Endometrial microvascular endothelial cells (primary cell): ENCODE results near the gene PRPF18. TPM values are rescaled to one million over a fixed set of nuclear protein-coding genes. Genes with fewer than 3 reads are reported as not detected.

Experiments used
- in situ Hi-C: cut with HindIII; loops from 2 replicates; pipeline ENCODE4 v1.10.0; 2017; ENCODE audit warnings: low sequenced_read_pairs, low pct_unique_long_range_greater_than_20kb; ENCODE audit errors: inconsistent ontology term
- total RNA-seq: library from RNA; depleted of rRNA; stranded (reverse); fragments of >200 nt; gene quantifications from one replicate; pipeline ENCODE4 v1.2.3, GENCODE V29; 2015; ENCODE audit errors: inconsistent ontology term

Gene PRPF18
- total RNA-seq, 1 donor from 2014 or later: 27.0 TPM

GRCh38 chr10:13594641-13595040 lies 7.9 kb downstream of the PRPF18 start:
- in situ Hi-C loops: no loop called here

DNA sequence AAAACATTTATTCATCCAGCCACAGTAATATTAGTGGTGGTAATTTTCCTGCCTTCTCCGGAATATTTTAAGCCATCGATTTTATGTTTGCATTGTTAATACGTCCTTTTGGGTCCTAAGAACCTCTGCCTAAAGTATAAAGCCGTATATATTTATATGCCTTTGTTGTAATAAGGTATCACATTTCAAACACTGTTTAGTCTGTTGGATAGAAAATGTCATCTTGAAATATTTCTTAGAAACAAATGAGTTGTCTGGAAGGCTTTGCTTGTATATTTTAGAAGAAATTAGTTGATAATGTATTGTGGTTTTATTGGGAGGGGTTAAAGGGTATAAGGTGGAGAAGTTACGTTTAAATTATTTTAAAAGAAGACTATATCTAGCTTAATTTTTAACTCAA lies 11.1 kb downstream of the PRPF18 start:
- in situ Hi-C loops: no loop called here

DNA sequence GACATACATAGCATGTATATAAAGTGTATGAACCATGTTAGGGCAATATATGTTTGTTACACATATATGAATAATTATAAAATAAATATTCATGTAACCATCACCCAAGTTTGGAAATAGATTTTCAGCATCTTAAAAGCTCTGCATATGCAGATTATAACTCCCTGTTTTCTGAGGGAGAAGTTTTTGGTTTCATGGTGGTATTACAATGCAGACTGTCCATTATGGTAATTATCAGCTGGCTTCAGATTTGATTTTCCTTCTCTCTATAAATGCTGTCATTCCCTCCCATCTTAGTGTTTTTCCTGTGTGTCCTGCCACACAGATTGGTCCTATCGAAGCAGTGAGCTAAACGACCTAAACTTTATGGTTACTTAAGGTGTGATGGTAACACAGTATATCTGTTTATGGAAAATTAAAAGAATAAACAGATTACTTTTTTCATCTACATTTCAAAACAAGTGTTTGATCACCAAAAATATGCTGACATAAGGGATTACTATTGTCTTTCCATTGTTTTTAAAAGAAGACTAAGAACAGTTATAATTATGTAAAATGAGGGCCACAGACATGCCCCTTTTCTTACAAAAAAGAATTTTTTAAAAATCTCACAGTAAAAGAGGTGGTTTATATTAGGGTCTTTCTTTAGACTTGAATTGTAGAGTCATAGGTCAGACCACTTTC lies 17.7 kb downstream of the PRPF18 start:
- in situ Hi-C loops: no loop called here

DNA sequence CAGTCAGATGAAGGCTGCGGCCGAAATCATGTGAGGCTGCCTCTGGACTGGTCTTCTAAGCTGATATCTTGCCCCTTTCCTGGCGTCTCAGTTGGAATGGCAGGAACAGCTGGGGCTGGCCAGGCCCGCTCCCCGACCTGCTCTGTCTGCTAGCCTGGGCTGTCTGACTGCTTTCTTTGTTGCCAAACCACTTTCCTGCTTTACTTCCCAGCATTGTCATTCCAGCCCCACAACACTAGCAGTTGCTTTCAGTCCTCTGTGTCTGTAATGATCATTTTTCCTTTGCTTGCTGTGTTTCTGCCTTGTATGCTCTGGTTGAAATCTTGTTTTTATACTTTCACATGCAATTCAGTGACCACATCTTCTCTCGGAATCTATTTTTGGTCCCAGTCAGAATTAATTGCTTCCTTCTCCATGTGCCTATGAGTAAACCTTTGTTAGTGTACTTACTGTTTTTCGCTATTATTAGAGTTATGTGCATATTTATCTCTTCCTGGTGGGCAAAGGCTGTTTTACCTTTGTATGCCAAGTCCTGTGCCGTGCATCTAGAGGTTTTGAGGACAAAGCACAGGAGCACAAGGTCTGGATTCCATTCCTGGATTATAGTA lies 21.6 kb downstream of the PRPF18 start:
- in situ Hi-C loops: no loop called here

- in situ Hi-C loops: no loop called here
Measured at GRCh38 chr10:13612654-13613373, 26.0 kb downstream of the PRPF18 start.

GRCh38 chr10:13613519-13613918 lies 26.8 kb downstream of the PRPF18 start:
- in situ Hi-C loops: no loop called here

GRCh38 chr10:13614530-13615332 lies 28.0 kb downstream of the PRPF18 start:
- in situ Hi-C loops: no loop called here

DNA sequence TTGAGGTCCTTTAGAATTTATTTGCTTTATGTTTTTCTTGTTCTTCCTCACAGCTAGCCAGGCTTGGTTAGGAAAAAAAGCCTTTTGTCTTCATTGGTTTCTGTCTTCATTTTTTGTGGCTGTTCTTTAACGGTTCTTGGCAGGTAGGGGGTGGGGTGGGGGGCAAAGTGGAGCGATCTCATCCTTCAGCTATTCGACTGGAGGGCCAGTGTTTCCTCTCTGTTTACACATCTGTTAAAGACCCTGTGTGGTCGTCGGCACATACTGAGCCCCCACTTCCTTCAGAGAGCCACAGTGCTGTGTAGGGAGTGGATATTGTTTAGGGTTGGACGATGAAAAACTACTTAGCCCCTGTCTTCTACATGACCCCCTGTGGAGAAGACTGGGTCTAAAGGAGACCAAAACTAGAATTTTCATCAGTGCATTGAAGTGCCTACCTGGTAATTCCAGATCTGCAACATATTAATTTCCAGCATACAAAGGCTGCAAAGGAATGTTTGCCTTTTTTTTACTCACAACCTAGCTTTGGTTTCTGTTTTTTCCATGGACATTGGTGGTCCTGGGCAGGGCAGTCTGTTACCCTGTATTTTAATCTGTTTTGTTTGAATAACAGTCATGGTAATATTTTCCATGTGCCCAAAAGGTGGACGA lies 29.0 kb downstream of the PRPF18 start:
- in situ Hi-C loops: no loop called here

DNA sequence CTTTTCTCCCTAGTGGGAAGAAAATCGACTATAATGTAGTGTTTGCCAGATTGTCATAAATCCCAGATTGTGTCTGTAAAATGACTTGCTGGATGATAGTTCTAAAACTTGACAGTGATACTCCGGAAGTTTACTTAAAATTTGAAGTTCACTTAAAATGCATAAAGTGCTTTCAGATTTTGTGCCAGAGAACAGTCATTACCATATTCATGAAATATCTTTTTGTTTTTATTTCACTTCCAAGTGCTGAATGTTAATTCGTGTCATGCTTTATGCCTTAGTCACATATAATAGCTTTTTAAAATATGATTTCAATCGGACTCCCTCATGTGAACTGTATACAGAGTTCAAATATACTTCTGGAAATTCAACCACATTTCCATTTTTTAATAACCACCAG lies 30.4 kb downstream of the PRPF18 start:
- in situ Hi-C loops: no loop called here

GRCh38 chr10:13621931-13622330 lies 35.2 kb downstream of the PRPF18 start:
- in situ Hi-C loops: no loop called here

GRCh38 chr10:13624630-13625029 lies 37.9 kb downstream of the PRPF18 start:
- in situ Hi-C loops: no loop called here

- in situ Hi-C loops: no loop called here
Measured at GRCh38 chr10:13627459-13628310, 40.9 kb downstream of the PRPF18 start.

DNA sequence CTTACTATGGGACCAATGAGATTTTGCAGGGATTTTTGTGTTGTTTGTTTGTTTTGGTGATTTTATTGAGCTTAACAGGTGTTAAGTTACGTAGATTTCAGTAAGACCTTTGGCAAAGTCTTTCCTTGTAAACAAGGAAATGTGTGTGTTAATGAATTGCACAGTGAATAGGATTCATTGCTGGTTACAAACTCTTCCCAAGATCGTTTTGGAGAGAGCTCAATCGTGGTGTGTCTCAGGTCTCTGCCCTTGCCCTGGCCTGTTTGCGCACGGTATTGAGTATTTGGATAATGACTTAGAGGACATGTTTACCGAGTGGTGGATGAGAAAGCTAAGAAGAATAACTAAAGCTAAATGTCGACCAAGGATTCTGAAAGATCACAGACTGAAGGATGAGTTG lies 41.9 kb downstream of the PRPF18 start:
- in situ Hi-C loops: no loop called here

- in situ Hi-C loops: no loop called here
Measured at GRCh38 chr10:13629116-13629515, 42.4 kb downstream of the PRPF18 start.

GRCh38 chr10:13630231-13630630 lies 43.5 kb downstream of the PRPF18 start:
- in situ Hi-C loops: no loop called here

DNA sequence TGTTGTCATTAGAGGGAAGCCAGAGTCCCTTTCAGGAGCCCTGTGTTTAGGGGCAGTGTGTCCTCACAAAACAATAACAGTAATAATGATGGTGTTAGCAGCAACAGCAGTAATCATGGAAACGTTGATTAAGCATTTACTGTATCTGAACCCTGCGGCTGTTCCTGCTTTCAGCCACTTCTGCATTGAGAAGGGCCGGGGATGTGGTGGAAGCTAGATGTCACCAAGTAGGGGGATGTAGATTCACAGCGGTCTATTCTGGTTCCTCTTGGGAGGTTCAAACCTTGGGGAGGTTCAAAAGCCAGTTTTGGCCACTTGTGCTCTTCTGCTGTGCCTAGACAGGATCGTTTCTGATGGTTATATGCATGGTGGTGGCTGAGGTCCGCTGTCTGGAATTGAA lies 44.8 kb downstream of the PRPF18 start:
- in situ Hi-C loops: no loop called here

- in situ Hi-C loops: no loop called here
Measured at GRCh38 chr10:13632440-13632839, 45.7 kb downstream of the PRPF18 start.

DNA sequence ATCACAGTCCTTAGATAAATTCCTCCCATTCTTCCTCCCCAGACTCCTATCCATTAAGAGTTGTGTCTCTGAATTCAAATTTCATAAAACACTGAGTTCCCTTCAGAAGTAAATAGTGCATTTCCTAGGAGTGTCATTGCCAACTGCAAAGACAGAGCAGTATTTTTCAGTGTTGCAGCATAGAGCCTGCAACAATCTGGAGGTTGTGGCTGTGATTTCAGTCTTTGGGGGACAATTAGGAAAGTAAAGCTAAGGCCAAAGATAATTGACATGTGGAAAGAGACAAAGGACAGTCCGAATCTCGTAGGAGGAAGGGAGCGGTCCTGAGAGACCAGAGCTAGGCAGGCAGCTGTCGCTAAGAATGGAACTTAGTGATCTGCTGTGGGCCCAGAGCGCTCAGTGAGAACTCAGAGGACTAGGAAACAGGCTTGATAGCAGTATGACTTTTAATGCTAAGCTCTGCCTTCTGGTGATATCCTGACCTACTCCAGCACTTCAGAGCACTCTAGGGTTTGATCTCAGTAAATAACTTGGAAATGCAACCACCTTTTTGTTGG lies 46.2 kb downstream of the PRPF18 start:
- in situ Hi-C loops: no loop called here
